Stimulated activated naive CD8-positive, alpha-beta T cell treated with anti-CD3 and anti-CD28 coated beads, Interleukin-15, amount 100 ng/mL, for 72 hours (primary cell): Measurements from ENCODE around the gene HEYL.

ENCODE experiments used
- ATAC-seq: fragments of 150-1000 bp; cut with Tn5 transposase; 2 replicates; pipeline ENCODE4 v1.10.0; 2021; ENCODE audit warnings: mild to moderate bottlenecking, moderate library complexity
- DNase-seq, 2 donors: peaks; one replicate each; pipeline ENCODE4 v3.0.0; 2021 to 2022
- H3K27ac Mint-ChIP-seq, 2 donors: one replicate each; pipeline ENCODE4 v1.8.0; 2022; ENCODE audit warnings: mild to moderate bottlenecking in 2 of 2, mixed read lengths in 2 of 2, moderate library complexity in 2 of 2
- H3K27me3 Mint-ChIP-seq: one replicate; pipeline ENCODE4 v1.8.0; 2022; ENCODE audit warnings: mixed read lengths
- H3K4me1 Mint-ChIP-seq: one replicate; pipeline ENCODE4 v1.8.0; 2022; ENCODE audit warnings: mild to moderate bottlenecking, mixed read lengths
- H3K4me3 Mint-ChIP-seq, 2 donors: one replicate each; pipeline ENCODE4 v1.8.0; 2022; ENCODE audit warnings: mild to moderate bottlenecking in 2 of 2, mixed read lengths in 2 of 2, moderate library complexity in 1 of 2
- H3K9me3 Mint-ChIP-seq, 2 donors: one replicate each; pipeline ENCODE4 v1.8.0; 2022; ENCODE audit warnings: mixed read lengths in 2 of 2

Gene HEYL

DNA sequence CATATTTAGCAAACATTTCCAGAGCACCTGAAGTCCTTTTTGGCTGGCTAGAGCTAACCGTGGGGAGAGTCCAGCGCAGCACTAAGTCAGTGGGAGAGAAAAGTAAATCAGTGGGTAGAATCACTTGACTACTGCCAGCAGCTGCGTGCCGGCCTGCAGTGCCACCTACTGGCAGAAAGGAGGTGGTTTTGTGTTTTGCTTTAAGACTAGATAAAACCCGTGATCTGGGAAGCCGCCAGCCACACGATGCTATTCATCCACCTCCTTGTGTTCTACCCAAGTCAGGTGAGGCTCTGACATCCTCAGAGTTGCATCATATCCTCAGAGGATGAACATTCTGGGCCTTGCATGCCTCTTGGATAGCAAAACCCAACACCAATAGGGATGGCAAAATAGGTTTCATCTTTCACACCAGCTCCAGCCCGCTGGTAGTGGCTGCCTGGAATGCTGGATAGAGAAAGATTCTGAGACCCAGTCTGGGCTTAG is 14.1 kb upstream of the HEYL start:
- Mint-ChIP-seq H3K27ac (peak overlapping the region; percentile 92 to 94), H3K4me1 (peaks cover 25% of the 10 kb centered on the region), H3K9me3 (no peaks in the 10 kb centered on the region), H3K4me3 (no peak overlapping the region), H3K27me3 (peaks cover 27% of the 10 kb centered on the region)
- ATAC-seq, result peak; percentile 91
- DNase-seq, result peak; percentile 65 to 83

DNA sequence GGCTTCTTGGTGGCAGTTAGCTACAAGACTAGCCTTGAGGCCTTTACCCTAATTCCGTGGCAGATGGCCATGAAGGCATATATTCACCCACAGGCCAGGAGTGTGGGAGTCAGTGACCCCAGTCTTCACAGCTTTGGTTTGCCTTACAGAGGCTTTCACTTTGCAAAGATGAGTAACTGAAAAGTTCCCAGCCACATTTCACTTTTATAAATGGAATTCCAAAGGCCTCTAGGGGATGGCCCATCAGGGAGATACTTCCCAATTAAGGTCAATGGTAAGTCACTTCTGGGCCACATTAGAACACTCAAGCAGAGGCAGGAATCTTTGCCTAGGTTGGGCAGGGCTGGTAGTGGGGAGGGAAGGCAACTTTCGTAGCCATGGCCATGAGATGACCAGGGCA is 13.1 kb upstream of the HEYL start:
- no peak overlapping the region for H3K27ac Mint-ChIP-seq
- ATAC-seq (no peak), DNase-seq (no peak)
- no peak overlapping the region for H3K4me3 Mint-ChIP-seq
- peaks cover 17% of the 10 kb centered on the region for H3K4me1 Mint-ChIP-seq
- peaks cover 21% of the 10 kb centered on the region for H3K27me3 Mint-ChIP-seq
- no peaks in the 10 kb centered on the region for H3K9me3 Mint-ChIP-seq

DNA sequence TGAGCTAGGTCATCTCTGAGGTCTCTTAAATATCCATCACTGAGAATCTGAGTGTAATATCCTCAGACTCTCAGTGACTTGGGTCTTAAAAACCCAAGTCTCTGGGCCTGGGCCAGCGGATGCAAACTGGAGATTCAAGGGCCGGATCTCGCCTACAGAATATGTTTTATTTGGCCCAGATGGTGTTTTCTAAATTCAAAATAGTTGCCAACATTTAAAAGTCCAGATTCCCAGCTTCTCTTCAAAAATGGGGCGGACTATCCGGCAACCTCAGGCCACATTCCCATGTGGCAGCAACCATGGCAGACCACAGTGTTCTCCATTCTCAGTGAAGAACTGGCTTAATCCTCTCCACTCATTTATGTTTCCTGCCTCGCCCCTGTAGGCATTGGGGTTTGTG is 12.7 kb upstream of the HEYL start:
- Mint-ChIP-seq H3K9me3 (no peaks in the 10 kb centered on the region), H3K27me3 (peaks cover 17% of the 10 kb centered on the region), H3K4me1 (peaks cover 13% of the 10 kb centered on the region), H3K4me3 (no peak overlapping the region), H3K27ac (no peak overlapping the region)
- ATAC-seq, result no peak
- DNase-seq, result no peak

DNA sequence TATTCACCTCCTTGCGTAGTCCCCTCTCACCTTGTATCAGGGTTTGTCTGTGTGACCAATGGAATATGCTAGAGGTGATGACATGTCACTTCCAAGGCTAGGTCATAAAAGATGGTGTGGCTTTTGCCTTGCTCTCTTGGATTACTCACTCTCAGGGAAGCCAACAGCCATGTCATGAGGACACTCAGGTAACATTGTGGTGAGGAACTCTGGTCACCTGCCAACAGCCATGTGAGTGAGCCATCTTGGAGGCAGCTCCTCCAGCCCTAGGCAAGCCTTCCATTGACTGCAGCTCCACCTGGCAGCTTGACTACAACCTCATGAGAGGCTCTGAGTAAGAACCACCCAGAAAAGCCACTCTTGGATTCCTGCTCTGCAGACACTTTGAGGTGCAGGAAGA is 11.0 kb upstream of the HEYL start:
- ATAC-seq, result no peak
- DNase-seq, result no peak
- no peak overlapping the region for H3K27ac Mint-ChIP-seq
- peaks cover 10% of the 10 kb centered on the region for H3K4me1 Mint-ChIP-seq
- no peak overlapping the region for H3K4me3 Mint-ChIP-seq
- H3K27me3 Mint-ChIP-seq, result peaks cover 12% of the 10 kb centered on the region
- no peaks in the 10 kb centered on the region for H3K9me3 Mint-ChIP-seq

DNA sequence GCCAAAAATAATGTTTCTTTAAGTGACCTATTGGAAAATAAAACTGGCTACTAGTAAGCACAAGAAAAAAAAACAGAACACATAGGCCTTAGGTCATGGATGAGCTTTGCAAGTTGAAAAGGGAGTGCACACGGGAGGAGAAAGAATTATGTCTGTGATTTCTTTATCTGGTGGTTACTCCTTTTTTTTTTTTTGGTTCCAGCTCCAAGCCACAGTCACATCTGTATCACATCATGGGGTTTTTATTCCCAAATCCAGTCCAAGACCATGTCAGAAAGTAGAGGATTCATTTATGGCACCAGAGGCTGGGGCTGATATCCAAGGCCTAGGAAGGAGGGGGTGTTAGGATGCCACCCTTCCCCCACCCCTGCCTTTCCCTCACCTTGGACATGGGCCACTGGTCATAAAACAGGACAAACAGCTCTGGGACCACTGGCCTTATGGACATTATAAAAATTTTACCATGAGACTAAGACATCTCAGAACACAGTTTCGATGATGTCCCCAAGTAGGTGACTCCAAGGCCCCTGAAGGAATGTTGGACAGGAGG is 10.3 kb upstream of the HEYL start:
- DNase-seq, result no peak
- H3K27ac Mint-ChIP-seq, result no peak overlapping the region
- peaks cover 10% of the 10 kb centered on the region for H3K4me1 Mint-ChIP-seq
- no peak for ATAC-seq
- H3K4me3 Mint-ChIP-seq, result no peak overlapping the region
- peaks cover 12% of the 10 kb centered on the region for H3K27me3 Mint-ChIP-seq
- no peaks in the 10 kb centered on the region for H3K9me3 Mint-ChIP-seq

DNA sequence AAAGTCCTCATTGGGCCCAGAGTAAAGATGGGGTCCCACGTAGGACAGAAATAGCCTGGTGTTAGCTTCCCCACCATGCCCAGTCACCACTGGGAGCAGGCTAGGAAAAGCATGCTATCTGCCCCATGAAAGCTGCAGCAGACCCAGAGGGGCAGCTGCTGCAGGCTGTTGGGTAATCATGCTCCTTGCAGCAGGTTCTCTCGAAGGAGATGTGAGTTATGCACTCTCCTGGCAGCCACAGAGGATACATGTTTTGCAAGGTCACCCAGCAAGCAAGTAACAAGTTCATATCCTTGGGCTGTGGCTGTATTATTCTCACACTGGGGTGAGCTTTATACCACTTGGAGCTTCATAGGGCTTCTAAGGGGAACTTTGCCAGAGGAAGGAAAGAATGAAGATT is 9.1 kb upstream of the HEYL start:
- no peak for ATAC-seq
- H3K4me1 Mint-ChIP-seq, result peaks cover 4% of the 10 kb centered on the region
- H3K27ac Mint-ChIP-seq, result no peak overlapping the region
- peaks cover under 1% of the 10 kb centered on the region for H3K27me3 Mint-ChIP-seq
- H3K9me3 Mint-ChIP-seq, result no peaks in the 10 kb centered on the region
- no peak for DNase-seq
- no peak overlapping the region for H3K4me3 Mint-ChIP-seq

DNA sequence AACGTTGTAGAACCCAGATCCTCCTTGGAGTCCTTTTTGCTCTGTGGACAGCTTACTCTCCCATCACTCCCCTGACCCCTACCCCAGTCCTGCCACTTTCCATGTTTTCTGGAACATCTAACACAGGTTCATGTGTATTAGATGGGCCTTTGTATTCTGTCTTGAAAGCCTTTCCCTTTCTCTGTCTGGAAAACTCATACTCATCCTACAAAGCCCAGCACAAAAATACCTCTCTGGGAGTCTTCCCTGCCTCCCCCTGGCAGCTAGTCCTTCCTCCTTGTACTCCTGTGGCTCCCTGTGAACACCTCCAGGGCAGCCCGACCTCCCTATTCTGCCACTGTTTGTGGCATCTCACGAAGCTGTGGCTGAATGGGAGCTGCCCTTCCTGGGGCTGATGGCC is 7.8 kb upstream of the HEYL start:
- H3K27ac Mint-ChIP-seq, result no peak overlapping the region
- no peak for ATAC-seq

DNA sequence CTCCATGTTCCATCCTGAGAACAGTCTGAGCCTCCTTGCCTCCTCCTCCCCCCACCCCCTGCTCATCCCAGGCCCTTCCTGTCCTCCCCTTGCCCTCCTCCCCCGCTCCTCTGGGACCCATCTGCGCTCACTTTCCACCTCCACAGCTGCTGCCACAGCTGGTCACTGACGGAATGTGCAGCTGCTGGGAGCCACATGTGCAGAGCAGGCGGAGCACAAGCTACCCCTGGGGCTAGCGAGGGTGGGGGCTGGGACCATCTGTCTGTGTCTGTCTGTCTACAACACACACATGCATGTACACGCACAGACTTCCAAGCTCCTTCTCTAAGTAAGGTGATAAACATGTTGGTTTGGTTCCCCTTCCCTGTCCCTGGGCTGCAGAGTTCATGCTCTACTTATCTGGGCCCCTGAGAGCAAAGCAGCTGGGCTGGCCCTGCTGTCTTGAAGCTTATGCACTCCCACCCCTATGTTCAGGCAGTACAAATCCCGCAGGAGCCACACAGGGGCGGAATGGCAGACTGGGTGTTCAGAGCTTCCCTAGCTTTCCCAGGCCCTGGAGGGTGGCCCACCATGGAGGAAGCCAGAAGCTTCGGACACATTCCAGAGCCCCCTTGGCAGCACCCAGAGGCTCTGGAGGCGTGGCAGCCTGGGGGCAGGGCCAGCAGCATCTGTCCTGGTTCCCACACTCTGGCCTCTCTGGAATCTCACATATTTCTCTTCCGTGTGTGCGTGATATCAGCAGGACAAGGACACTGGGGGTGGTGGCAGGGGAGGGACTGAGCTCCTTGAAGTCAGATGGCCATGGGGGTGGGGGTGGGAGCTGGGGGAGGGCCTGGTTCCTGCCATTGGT is 7.0 kb upstream of the HEYL start:
- Mint-ChIP-seq H3K27me3 (no peaks in the 10 kb centered on the region), H3K4me3 (no peak overlapping the region), H3K27ac (no peak overlapping the region), H3K9me3 (no peaks in the 10 kb centered on the region), H3K4me1 (no peaks in the 10 kb centered on the region)
- DNase-seq, result no peak
- ATAC-seq, result no peak

More for the DNA sequence above, 7.8 kb upstream of the HEYL start:
- DNase-seq, result no peak
- H3K27me3 Mint-ChIP-seq, result no peaks in the 10 kb centered on the region
- no peaks in the 10 kb centered on the region for H3K4me1 Mint-ChIP-seq
- no peaks in the 10 kb centered on the region for H3K9me3 Mint-ChIP-seq
- no peak overlapping the region for H3K4me3 Mint-ChIP-seq

DNA sequence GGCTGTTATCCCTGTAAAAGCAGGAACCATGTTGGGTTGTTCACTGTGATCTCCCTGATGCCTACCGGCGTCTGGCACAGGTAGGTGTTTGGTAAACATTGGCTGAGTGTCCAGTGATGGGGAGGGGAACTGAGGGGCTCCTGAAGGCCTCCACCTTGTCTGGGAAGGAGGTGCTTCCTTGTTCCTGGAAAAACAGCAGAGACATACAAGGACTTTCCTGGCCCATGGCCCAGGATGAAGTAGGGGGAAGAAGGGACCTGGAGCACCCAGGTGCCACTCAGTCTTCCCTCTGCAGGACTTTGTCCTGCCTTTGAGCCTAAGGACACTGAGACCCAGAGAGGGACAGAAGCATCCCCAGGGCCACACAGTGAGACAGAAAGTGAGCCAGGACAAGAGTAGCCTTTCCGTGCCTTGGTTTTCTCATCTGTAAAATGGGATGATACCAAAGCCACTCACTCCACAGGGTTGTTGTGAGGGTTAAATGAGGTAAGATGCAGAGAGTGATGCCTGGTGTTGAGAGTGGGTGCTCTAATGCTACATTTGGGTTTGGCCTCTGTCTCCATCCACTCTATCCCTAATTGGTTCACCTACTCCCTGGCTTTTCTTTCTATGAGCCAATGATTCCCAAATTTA is 6.1 kb upstream of the HEYL start:
- Mint-ChIP-seq H3K27ac (no peak overlapping the region), H3K9me3 (no peaks in the 10 kb centered on the region), H3K4me1 (no peaks in the 10 kb centered on the region), H3K27me3 (peaks cover 7% of the 10 kb centered on the region), H3K4me3 (no peak overlapping the region)
- DNase-seq (no peak), ATAC-seq (no peak)

DNA sequence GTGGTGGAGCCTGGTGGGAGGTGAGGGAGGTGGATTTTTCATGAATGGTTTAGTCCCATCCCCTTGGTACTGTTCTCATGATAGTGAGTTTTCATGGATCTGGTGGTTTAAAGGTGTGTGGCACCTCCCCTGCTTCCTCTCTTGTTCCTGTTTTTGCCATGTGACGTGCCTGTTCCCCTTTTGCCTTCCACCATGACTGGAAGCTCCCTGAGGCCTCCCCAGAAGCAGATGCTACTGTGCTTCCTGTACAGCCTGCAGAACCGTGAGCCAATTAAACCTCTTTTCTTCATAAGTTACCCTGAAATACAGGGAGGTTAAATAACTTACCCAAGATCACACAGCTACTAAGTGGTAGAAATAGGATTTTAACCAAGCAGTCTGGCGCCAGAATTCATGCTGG is 4.3 kb upstream of the HEYL start:
- Mint-ChIP-seq H3K9me3 (no peaks in the 10 kb centered on the region), H3K4me3 (no peak overlapping the region), H3K4me1 (peaks cover 6% of the 10 kb centered on the region), H3K27ac (no peak overlapping the region), H3K27me3 (peaks cover 24% of the 10 kb centered on the region)
- DNase-seq (no peak), ATAC-seq (no peak)

DNA sequence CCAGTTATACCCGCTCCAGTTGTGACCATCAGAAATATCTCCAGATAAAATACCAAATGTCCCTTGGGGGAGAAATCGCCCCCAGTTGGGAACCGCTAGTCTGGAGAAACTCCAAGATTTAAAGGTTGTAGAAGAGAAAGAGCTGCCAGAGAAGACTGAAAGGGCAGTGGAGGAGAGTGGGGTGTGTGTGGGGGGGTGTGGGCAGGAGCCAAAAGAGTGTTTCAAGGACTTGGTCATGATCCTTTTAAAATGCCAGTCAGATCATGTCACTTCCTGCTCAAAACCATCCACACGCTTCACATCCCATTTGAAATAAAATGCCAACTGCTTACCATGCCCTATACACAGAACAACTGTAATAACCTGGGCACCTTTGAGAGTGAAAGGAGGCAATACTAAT is 3.4 kb upstream of the HEYL start:
- Mint-ChIP-seq H3K27me3 (peaks cover 33% of the 10 kb centered on the region), H3K27ac (no peak overlapping the region), H3K9me3 (no peaks in the 10 kb centered on the region), H3K4me1 (peaks cover 6% of the 10 kb centered on the region), H3K4me3 (no peak overlapping the region)
- no peak for ATAC-seq
- no peak for DNase-seq

DNA sequence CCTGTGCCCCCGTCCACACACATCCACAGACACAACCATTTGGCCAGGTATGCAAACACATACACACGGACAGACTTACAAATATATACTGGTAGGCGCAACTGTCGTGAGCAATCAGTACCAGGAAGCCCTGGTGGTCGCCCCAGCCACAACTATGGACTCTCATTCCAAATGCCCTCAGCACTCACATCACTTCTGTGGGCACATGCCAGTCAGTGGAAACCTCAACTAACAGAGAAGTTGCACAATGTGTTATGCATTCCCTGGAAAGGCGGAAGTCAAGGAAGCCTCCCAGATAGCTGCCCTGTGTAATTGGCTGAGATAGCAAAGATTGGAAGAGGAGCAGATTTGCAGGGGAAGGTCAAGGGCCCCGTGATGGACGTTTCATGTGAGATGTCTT is 1.4 kb upstream of the HEYL start:
- ATAC-seq (no peak), DNase-seq (no peak)
- Mint-ChIP-seq H3K27ac (no peak overlapping the region), H3K27me3 (peaks cover 52% of the 10 kb centered on the region), H3K4me3 (no peak overlapping the region), H3K4me1 (peaks cover 6% of the 10 kb centered on the region), H3K9me3 (no peaks in the 10 kb centered on the region)

DNA sequence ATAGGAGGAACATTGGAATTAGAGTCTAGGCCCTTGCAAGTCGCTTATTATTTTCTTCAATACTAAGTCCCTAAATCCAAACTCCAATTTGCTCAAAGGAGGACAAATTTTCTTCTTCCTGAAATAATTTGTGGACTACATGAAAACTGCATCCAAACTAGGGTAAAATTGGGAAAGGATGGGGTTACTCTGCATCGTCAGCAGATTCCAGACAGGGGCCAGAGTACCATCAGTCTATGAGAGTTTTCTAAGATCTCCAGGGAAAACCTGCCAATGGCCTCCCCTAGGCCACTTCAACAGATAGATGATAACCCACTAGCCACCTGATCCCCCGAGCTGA is 508 bp downstream of the HEYL start:
- Mint-ChIP-seq H3K9me3 (no peaks in the 10 kb centered on the region), H3K4me1 (peaks cover 6% of the 10 kb centered on the region), H3K27me3 (peaks cover 71% of the 10 kb centered on the region), H3K4me3 (peak overlapping the region; percentile 73), H3K27ac (no peak overlapping the region)
- ATAC-seq (no peak), DNase-seq (no peak)

DNA sequence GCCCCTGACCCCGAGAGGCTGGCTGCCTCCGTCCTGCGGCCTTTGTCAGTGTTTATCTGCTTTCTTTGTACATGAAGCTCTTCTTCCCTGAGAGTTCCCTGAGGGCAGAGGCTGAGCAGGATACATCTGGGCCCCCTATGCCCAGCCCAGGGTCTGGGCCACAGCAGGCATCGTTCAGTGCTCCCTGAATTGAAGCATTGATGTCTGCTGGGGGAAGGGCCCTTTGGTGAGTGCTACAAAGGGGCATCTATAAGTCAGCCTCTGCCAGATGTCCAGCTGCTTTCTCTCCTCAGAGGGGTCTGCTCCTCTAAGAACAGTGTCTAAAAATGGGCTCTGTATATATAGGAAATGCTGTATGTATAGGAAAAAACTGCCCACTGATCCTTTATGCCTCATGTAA is 2.1 kb downstream of the HEYL start:
- no peak for ATAC-seq
- Mint-ChIP-seq H3K9me3 (no peaks in the 10 kb centered on the region), H3K27ac (peak overlapping the region in 1 of 2 donors; percentile 50), H3K27me3 (peaks cover 79% of the 10 kb centered on the region), H3K4me1 (peaks cover 6% of the 10 kb centered on the region), H3K4me3 (no peak overlapping the region)
- DNase-seq, result no peak

DNA sequence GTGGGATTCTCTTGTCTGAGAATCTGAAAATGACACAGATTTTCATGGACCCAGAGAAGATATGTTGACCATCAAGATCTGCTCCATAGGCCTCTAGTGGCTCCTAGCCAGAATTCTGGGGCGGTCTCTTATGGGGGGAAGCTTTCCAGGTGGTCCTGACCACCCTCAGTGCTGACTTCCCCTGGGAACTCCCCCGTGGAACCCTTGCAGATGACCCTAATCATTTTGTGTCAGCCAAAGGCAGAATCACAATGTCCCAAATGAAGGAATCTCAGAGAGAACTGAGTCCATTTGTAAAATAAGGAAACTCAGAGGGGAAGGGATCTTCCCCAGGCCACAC is 3.6 kb downstream of the HEYL start:
- peaks cover 18% of the 10 kb centered on the region for H3K4me1 Mint-ChIP-seq
- ATAC-seq, result no peak
- DNase-seq, result no peak
- H3K27me3 Mint-ChIP-seq, result peaks cover 81% of the 10 kb centered on the region
- H3K9me3 Mint-ChIP-seq, result no peaks in the 10 kb centered on the region
- no peak overlapping the region for H3K4me3 Mint-ChIP-seq
- H3K27ac Mint-ChIP-seq, result no peak overlapping the region

DNA sequence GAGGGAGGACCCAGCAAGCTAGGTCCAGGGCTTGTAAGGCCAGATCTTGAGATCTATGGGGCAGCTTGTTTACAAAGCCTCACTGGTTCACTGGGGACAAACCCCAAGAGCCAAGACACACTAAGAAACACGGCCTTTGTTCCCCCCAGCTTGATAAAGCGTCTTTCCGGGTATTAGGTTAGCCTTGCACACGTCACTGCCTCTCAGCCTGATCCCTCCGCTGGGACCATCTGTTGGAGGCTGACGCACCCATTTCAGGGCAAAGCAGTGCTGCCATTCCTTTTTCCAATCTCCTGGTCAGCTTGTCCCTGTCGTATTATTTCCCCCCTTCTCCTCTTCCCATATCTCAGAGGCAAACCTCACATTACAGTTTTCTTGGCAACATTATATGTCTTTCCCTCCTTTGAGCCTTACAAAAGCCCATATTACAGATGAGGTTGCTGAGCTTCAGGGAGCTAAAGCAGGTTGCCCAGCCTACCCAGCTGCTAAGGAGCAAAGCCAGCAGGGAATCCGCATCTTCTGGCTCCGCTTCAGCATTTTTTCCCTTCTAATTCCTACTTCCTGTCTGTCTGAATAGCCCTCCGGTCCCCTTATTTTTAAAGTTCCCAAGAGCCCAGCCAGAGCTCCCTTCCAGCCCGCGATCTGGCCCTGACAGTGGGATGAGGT is 4.1 kb downstream of the HEYL start:
- DNase-seq (no peak), ATAC-seq (no peak)
- Mint-ChIP-seq H3K27ac (no peak overlapping the region), H3K9me3 (no peaks in the 10 kb centered on the region), H3K27me3 (peaks cover 81% of the 10 kb centered on the region), H3K4me1 (peaks cover 18% of the 10 kb centered on the region), H3K4me3 (no peak overlapping the region)
